Neural cell (in vitro differentiated cells): ENCODE data around the gene DNAJC18.

ENCODE experiments used
- CTCF ChIP-seq: fragments of 450-650 bp; IDR thresholded peaks from 2 replicates; pipeline ENCODE4 v1.5.1; 2014; ENCODE audit warnings: antibody characterized with exemption, mild to moderate bottlenecking, moderate library complexity; ENCODE audit not compliant: poor library complexity, severe bottlenecking
- POLR2AphosphoS5 ChIP-seq: IDR thresholded peaks from 2 replicates; pipeline ENCODE4 v1.6.1; 2012

- TF ChIP-seq POLR2AphosphoS5: no peak
- no peak for TF ChIP-seq CTCF
Measured at GRCh38 chr5:139392324-139392677, 47.0 kb downstream of the DNAJC18 start.
